Smooth muscle cell of the coronary artery (primary cell): ENCODE results near the gene ERICH2. TPM values are rescaled to one million over a fixed set of nuclear protein-coding genes. Genes with fewer than 3 reads are reported as not detected.

Experiments
- total RNA-seq: library from RNA; depleted of rRNA; stranded (reverse); fragments of >200 nt; gene quantifications from 2 replicates; pipeline ENCODE4 v1.2.3, GENCODE V29; 2014; ENCODE audit warnings: low replicate concordance

The ERICH2 gene
- total RNA-seq = 1.4 TPM in 1 of 2 replicates, not detected in the other

GRCh38 chr2:170770008-170770605 lies at the start of gene ERICH2:
Gene ERICH2, plus strand, starts transcription at chr2:170770378. Its CDS starts 304 bp downstream, at chr2:170770682.

GRCh38 chr2:170816504-170817092 lies 46.4 kb downstream of the ERICH2 start, which contains the start of gene GAD1:
Gene GAD1, plus strand, starts transcription at chr2:170816887. Its CDS starts 1,705 bp downstream, at chr2:170818592.

Other genes with a start within 250 kb of the ERICH2 start
- not detected in 2 replicates for gene SP5, start 55.0 kb upstream of the ERICH2 start, total RNA-seq
- 0.15 and 0.23 TPM in 2 replicates for gene GAD1, start 46.5 kb downstream of the ERICH2 start, total RNA-seq
- 21.1 and 34.0 TPM in 2 replicates for gene GORASP2, start 158.9 kb downstream of the ERICH2 start, total RNA-seq